ENCODE data around the gene KCNQ1.

- TF ChIP-seq CTCF (IDR thresholded peaks at IDR 0.05), result no peak
- no peak for TF ChIP-seq POLR2AphosphoS5 (IDR thresholded peaks at IDR 0.05)
Observed at GRCh38 chr11:2787816-2788167, 343.0 kb downstream of the KCNQ1 start.

Measured in upper lobe of left lung (tissue), 4 donors.